Raji (cell line): Measurements from ENCODE around the gene SLC4A11.

Experiments
- POLR2A ChIP-seq: IDR thresholded peaks from 2 replicates; pipeline ENCODE4 v1.6.1; 2011; ENCODE audit warnings: low read depth, low read length, control low read depth; ENCODE audit not compliant: insufficient read depth

SLC4A11 gene

GRCh38 chr20:3255728-3256127, 16.7 kb upstream of the SLC4A11 start:
- TF ChIP-seq POLR2A: no peak

- no peak for TF ChIP-seq POLR2A
Measured at GRCh38 chr20:3251806-3252205, 12.8 kb upstream of the SLC4A11 start.

GRCh38 chr20:3250091-3250504, 11.1 kb upstream of the SLC4A11 start:
- no peak for TF ChIP-seq POLR2A

- TF ChIP-seq POLR2A: no peak
Measured at GRCh38 chr20:3248993-3249347, 10.0 kb upstream of the SLC4A11 start.

GRCh38 chr20:3248167-3248992, 9.4 kb upstream of the SLC4A11 start:
- no peak for TF ChIP-seq POLR2A

- TF ChIP-seq POLR2A: no peak
Measured at GRCh38 chr20:3247638-3248037, 8.6 kb upstream of the SLC4A11 start.

GRCh38 chr20:3246682-3247081, 7.7 kb upstream of the SLC4A11 start:
- TF ChIP-seq POLR2A: no peak

- no peak for TF ChIP-seq POLR2A
Measured at GRCh38 chr20:3245711-3246110, 6.7 kb upstream of the SLC4A11 start.

GRCh38 chr20:3245156-3245555, 6.2 kb upstream of the SLC4A11 start:
- TF ChIP-seq POLR2A: no peak

- TF ChIP-seq POLR2A: no peak
Measured at GRCh38 chr20:3244613-3245012, 5.6 kb upstream of the SLC4A11 start.

- no peak for TF ChIP-seq POLR2A
Measured at GRCh38 chr20:3243718-3244358, 4.8 kb upstream of the SLC4A11 start.

- TF ChIP-seq POLR2A: no peak
Measured at GRCh38 chr20:3242172-3242692, 3.2 kb upstream of the SLC4A11 start.

GRCh38 chr20:3240776-3241363, 1.9 kb upstream of the SLC4A11 start:
- no peak for TF ChIP-seq POLR2A

- no peak for TF ChIP-seq POLR2A
Measured at GRCh38 chr20:3239867-3240775, 1.1 kb upstream of the SLC4A11 start.

- TF ChIP-seq POLR2A: no peak
Measured at GRCh38 chr20:3238616-3239025, 369 bp downstream of the SLC4A11 start.

- TF ChIP-seq POLR2A: no peak
Measured at GRCh38 chr20:3237958-3238615, 903 bp downstream of the SLC4A11 start.
